H1 (cell line): ENCODE measurements around the gene TPRKB. TPM values are rescaled to one million over a fixed set of nuclear protein-coding genes. Genes with fewer than 3 reads are reported as not detected.

Source experiments
- CTCF ChIA-PET: fragments of 300-600 bp; sonication (Branson Sonifier 250); formaldehyde crosslinking; loops from one replicate; lab custom pipeline; 2021; ENCODE audit not compliant: partially characterized antibody; lab: Charles Lee
- POLR2A ChIA-PET: fragments of 300-600 bp; sonication (Branson Sonifier 250); formaldehyde crosslinking; loops from one replicate; lab custom pipeline; 2021; ENCODE audit warnings: inconsistent platforms; ENCODE audit not compliant: partially characterized antibody; lab: Charles Lee
- DNase-seq, 2 experiments: peaks; one replicate each; pipeline versions ENCODE4 v3.0.0 to v3.0.0-alpha.2; 2010 to 2022; ENCODE audit warnings: low spot score in 2 of 2, low read depth in 1 of 2, mixed read lengths in 1 of 2
- FAIRE-seq: peaks from 2 replicates; lab custom pipeline; 2011; peaks lifted over from hg19 to GRCh38; lab: Jason Lieb, UNC
- H2AFZ ChIP-seq: 2 replicates; pipeline ENCODE4 v1.8.1; 2012; ENCODE audit warnings: low read length, inconsistent platforms
- H2AK5ac ChIP-seq: 2 replicates; pipeline ENCODE4 v1.6.1; 2013; ENCODE audit warnings: low read depth, low read length
- H2BK120ac ChIP-seq: replicated peaks from 2 replicates; pipeline ENCODE3; 2013; ENCODE audit warnings: low read depth, low read length, inconsistent platforms
- H2BK12ac ChIP-seq: 2 replicates; pipeline ENCODE4 v1.6.1; 2013; ENCODE audit warnings: low read depth, low read length
- H2BK15ac ChIP-seq: 2 replicates; pipeline ENCODE4 v1.6.1; 2013; ENCODE audit warnings: low read length
- H2BK20ac ChIP-seq: 2 replicates; pipeline ENCODE4 v1.6.1; 2013; ENCODE audit warnings: low read length
- H2BK5ac ChIP-seq: 2 replicates; pipeline ENCODE4 v1.6.1; 2013; ENCODE audit warnings: low read depth, low read length
- H3K14ac ChIP-seq: 2 replicates; pipeline ENCODE4 v1.6.1; 2013; ENCODE audit warnings: inconsistent platforms; ENCODE audit not compliant: insufficient read length
- H3K18ac ChIP-seq: 2 replicates; pipeline ENCODE4 v1.6.1; 2013; ENCODE audit warnings: low read length; ENCODE audit errors: extremely low read depth
- H3K23ac ChIP-seq: 2 replicates; pipeline ENCODE4 v1.6.1; 2013; ENCODE audit warnings: inconsistent platforms; ENCODE audit not compliant: insufficient read length
- H3K23me2 ChIP-seq: 2 replicates; pipeline ENCODE4 v1.6.1; 2013; ENCODE audit warnings: low read depth, low read length
- H3K27ac ChIP-seq: 2 replicates; pipeline ENCODE4 v1.6.1; 2011; ENCODE audit warnings: low read depth, low read length, inconsistent platforms
- H3K27me3 ChIP-seq, 4 experiments: replicated peaks in 1 of 4; 1 replicate in 1 of 4; 2 replicates in 3 of 4; pipeline versions ENCODE4 v1.6.1 to v1.8.1; 2011 to 2013; ENCODE audit warnings: low read length in 3 of 4, mild to moderate bottlenecking in 3 of 4, inconsistent platforms in 2 of 4, mixed read lengths in 2 of 4, moderate library complexity in 1 of 4; ENCODE audit not compliant: control insufficient read depth in 3 of 4, insufficient read depth in 3 of 4; ENCODE audit errors: extremely low read depth in 1 of 4
- H3K36me3 ChIP-seq, 4 experiments: 2 replicates each; pipeline versions ENCODE4 v1.6.1 to v1.8.1; 2011 to 2013; ENCODE audit warnings: mild to moderate bottlenecking in 4 of 4, low read length in 3 of 4, moderate library complexity in 2 of 4, control low read depth in 1 of 4, inconsistent platforms in 1 of 4; ENCODE audit not compliant: insufficient read depth in 4 of 4, control insufficient read depth in 2 of 4
- H3K4ac ChIP-seq: replicated peaks from 2 replicates; pipeline ENCODE3; 2013; ENCODE audit warnings: low read length, low read depth, mixed read lengths, inconsistent platforms; ENCODE audit not compliant: insufficient read length
- H3K4me1 ChIP-seq, 4 experiments: replicated peaks in 1 of 4; 1 replicate in 1 of 4; 2 replicates in 3 of 4; pipeline versions ENCODE4 v1.6.1 to v1.8.1; 2011 to 2013; ENCODE audit warnings: low read length in 3 of 4, inconsistent platforms in 2 of 4, mixed read lengths in 1 of 4; ENCODE audit not compliant: insufficient read depth in 4 of 4, control insufficient read depth in 3 of 4
- H3K4me2 ChIP-seq, 2 experiments: 2 replicates each; pipeline versions ENCODE4 v1.6.1 to v1.8.1; 2011 to 2013; ENCODE audit warnings: low read depth in 2 of 2, low read length in 2 of 2, control low read depth in 1 of 2, inconsistent platforms in 1 of 2, mild to moderate bottlenecking in 1 of 2; ENCODE audit not compliant: insufficient read depth in 1 of 2
- H3K4me3 ChIP-seq, 4 experiments: fragments of 200-600, 300-600 bp in 1 of 4; sonication (generic), shearing (Covaris generic), sonication (Bioruptor Twin) in 1 of 4; 2 replicates each; pipeline versions ENCODE4 v1.5.1 to v1.8.1; 2011 to 2016; ENCODE audit warnings: low read length in 4 of 4, low read depth in 3 of 4, control low read depth in 2 of 4, inconsistent platforms in 2 of 4, mild to moderate bottlenecking in 2 of 4, mixed read lengths in 1 of 4, moderate library complexity in 1 of 4; ENCODE audit not compliant: insufficient read depth in 2 of 4; ENCODE audit errors: extremely low read depth in 1 of 4
- H3K56ac ChIP-seq: replicated peaks from 2 replicates; pipeline ENCODE3; 2013; ENCODE audit warnings: low read depth, mild to moderate bottlenecking, mixed read lengths, low read length, inconsistent platforms; ENCODE audit not compliant: insufficient read length
- H3K79me1 ChIP-seq: 2 replicates; pipeline ENCODE4 v1.6.1; 2013; ENCODE audit warnings: low read depth, low read length, control low read depth
- H3K79me2 ChIP-seq, 2 experiments: 2 replicates each; pipeline versions ENCODE4 v1.6.1 to v1.8.1; 2012 to 2013; ENCODE audit warnings: low read length in 2 of 2, mild to moderate bottlenecking in 2 of 2, inconsistent platforms in 1 of 2; ENCODE audit not compliant: insufficient read depth in 2 of 2, control insufficient read depth in 1 of 2
- H3K9ac ChIP-seq, 4 experiments: replicated peaks in 1 of 4; 1 replicate in 1 of 4; 2 replicates in 3 of 4; pipeline versions ENCODE4 v1.6.1 to v1.8.1; 2011 to 2013; ENCODE audit warnings: low read depth in 3 of 4, low read length in 3 of 4, control low read depth in 2 of 4, mild to moderate bottlenecking in 2 of 4, moderate library complexity in 2 of 4, inconsistent platforms in 1 of 4; ENCODE audit errors: extremely low read depth in 1 of 4
- H3K9me3 ChIP-seq, 2 experiments: 2 replicates each; pipeline versions ENCODE4 v1.6.1 to v1.8.1; 2012 to 2013; ENCODE audit warnings: mild to moderate bottlenecking in 2 of 2, moderate library complexity in 2 of 2, control low read depth in 1 of 2, inconsistent platforms in 1 of 2, low read depth in 1 of 2, low read length in 1 of 2, mixed read lengths in 1 of 2; ENCODE audit not compliant: insufficient read depth in 2 of 2
- H4K20me1 ChIP-seq, 2 experiments: replicated peaks in 1 of 2; 2 replicates each; pipeline versions ENCODE3 to v1.8.1; 2011 to 2013; ENCODE audit warnings: inconsistent platforms in 2 of 2, low read length in 2 of 2, mild to moderate bottlenecking in 1 of 2; ENCODE audit not compliant: insufficient read depth in 2 of 2, control insufficient read depth in 1 of 2
- H4K5ac ChIP-seq: 2 replicates; pipeline ENCODE4 v1.6.1; 2013; ENCODE audit warnings: low read length, low read depth, mixed read lengths, inconsistent platforms; ENCODE audit not compliant: insufficient read length
- H4K8ac ChIP-seq: 2 replicates; pipeline ENCODE4 v1.8.0; 2013; ENCODE audit warnings: mild to moderate bottlenecking, moderate library complexity, low read length, inconsistent platforms; ENCODE audit not compliant: insufficient read depth; ENCODE audit errors: extremely low read depth
- H4K91ac ChIP-seq: replicated peaks from 2 replicates; pipeline ENCODE3; 2013; ENCODE audit warnings: low read length, mixed read lengths, inconsistent platforms; ENCODE audit not compliant: insufficient read length
- E2F6 ChIP-seq: IDR thresholded peaks from 2 replicates; pipeline ENCODE4 v1.6.1; 2012; ENCODE audit warnings: inconsistent platforms
- EZH2 ChIP-seq: fragments of 200-600 bp; sonication (generic); IDR thresholded peaks from 2 replicates; pipeline ENCODE4 v1.7.1; 2012; ENCODE audit warnings: low read depth, mild to moderate bottlenecking, moderate library complexity, low read length, inconsistent platforms; ENCODE audit not compliant: severe bottlenecking
- GABPA ChIP-seq: IDR thresholded peaks from 2 replicates; pipeline ENCODE4 v1.6.1; 2011; ENCODE audit warnings: mild to moderate bottlenecking, low read length, moderate library complexity, borderline replicate concordance; ENCODE audit not compliant: insufficient read depth
- HDAC2 ChIP-seq, 2 experiments: fragments of 300-600 bp in 1 of 2; sonication (generic) in 1 of 2; IDR thresholded peaks; 2 replicates each; pipeline ENCODE4 v1.6.1; 2011 to 2012; ENCODE audit warnings: low read depth in 2 of 2, low read length in 2 of 2, mild to moderate bottlenecking in 2 of 2, moderate library complexity in 2 of 2, borderline replicate concordance in 1 of 2, inconsistent platforms in 1 of 2
- JUND ChIP-seq: IDR thresholded peaks from 2 replicates; pipeline ENCODE4 v1.6.1; 2011; ENCODE audit warnings: mild to moderate bottlenecking, improper control_type of control experiment, low read length
- MAFK ChIP-seq: IDR thresholded peaks from 2 replicates; pipeline ENCODE4 v1.6.1; 2012; ENCODE audit warnings: low read depth, mild to moderate bottlenecking, improper control_type of control experiment, low read length
- NRF1 ChIP-seq: IDR thresholded peaks from 2 replicates; pipeline ENCODE4 v1.6.1; 2011; ENCODE audit warnings: mild to moderate bottlenecking, low read depth, low read length, improper control_type of control experiment
- SP1 ChIP-seq: IDR thresholded peaks from 2 replicates; pipeline ENCODE4 v1.6.1; 2011; ENCODE audit warnings: low read depth, low read length
- SP2 ChIP-seq: IDR thresholded peaks from 2 replicates; pipeline ENCODE4 v1.6.1; 2012; ENCODE audit warnings: mild to moderate bottlenecking, low read length, inconsistent platforms
- TEAD4 ChIP-seq: IDR thresholded peaks from 2 replicates; pipeline ENCODE4 v1.6.1; 2012; ENCODE audit warnings: low read depth, low read length, inconsistent platforms, mixed read lengths
- WGBS, 2 experiments: shearing (Covaris generic) in 1 of 2; methylation state at CpG; one replicate each; pipeline versions ENCODE4 v1.1.6 to v1.1.7; 2013 to 2015; ENCODE audit warnings: low lambda C conversion rate in 2 of 2, mixed read lengths in 2 of 2, inconsistent platforms in 1 of 2, low coverage in 1 of 2, missing lambda C conversion rate in 1 of 2; ENCODE audit not compliant: insufficient replicate concordance in 2 of 2, insufficient coverage in 1 of 2, insufficient read length in 1 of 2; ENCODE audit errors: extremely low coverage in 1 of 2, missing lambda C conversion rate in 1 of 2; 5-methylcytosine and 5-hydroxymethylcytosine counted together
- polyA plus RNA-seq, 7 experiments: library from polyadenylated mRNA; depleted of rRNA in 3 of 7; stranded (reverse) in 5 of 7; unstranded in 2 of 7; fragments of >200 nt in 5 of 7; fragments of 200-250 nt in 2 of 7; gene quantifications; 1 replicate in 5 of 7; 2 replicates in 1 of 7; 4 replicates in 1 of 7; pipeline versions ENCODE4 v1.2.1 to v1.2.3, GENCODE V29; 2011 to 2013; ENCODE audit warnings: missing spikeins in 2 of 7, mixed read lengths in 2 of 7
- total RNA-seq: library from RNA; stranded (reverse); fragmentation: NEBNext Ultra II Directional; extraction: Animal tissue kit (Norgen Biotek cat#: 25700); gene quantifications from 2 replicates; pipeline ENCODE4 v1.2.1, GENCODE V29; 2021

The TPRKB gene
- total and polyA plus RNA-seq, 2 of the 8 experiments (the other 6 are each of a cell fraction or from before 2014, with no cell fraction given): 40.3 to 41.6 TPM

GRCh38 chr2:73746877-73747208, 9.7 kb upstream of the TPRKB start:
- Histone ChIP-seq H3K9ac (no peak overlapping the region), H3K23ac (no peak overlapping the region), H3K36me3 (no peaks in the 10 kb centered on the region), H2AK5ac (no peak overlapping the region), H2BK15ac (no peak overlapping the region), H2BK20ac (no peak overlapping the region), H3K56ac (no peak overlapping the region), H3K4ac (no peak overlapping the region), H3K27me3 (peaks cover 0 to 3% (median 1%) of the 10 kb centered on the region in 4 experiments; a peak in 3 of 7 replicates), H4K20me1 (no peaks in the 10 kb centered on the region), H4K91ac (no peak overlapping the region), H2BK120ac (no peak overlapping the region), H4K5ac (no peak overlapping the region), H2AFZ (no peak overlapping the region), H4K8ac (no peak overlapping the region), H3K18ac (no peak overlapping the region), H2BK12ac (no peak overlapping the region), H3K23me2 (no peaks in the 10 kb centered on the region), H3K14ac (no peak overlapping the region), H3K4me3 (no peak overlapping the region), H3K4me2 (no peak overlapping the region), H3K9me3 (no peaks in the 10 kb centered on the region), H3K79me1 (no peaks in the 10 kb centered on the region), H3K79me2 (no peaks in the 10 kb centered on the region), H3K27ac (no peak overlapping the region), H2BK5ac (no peak overlapping the region), H3K4me1 (no peaks in the 10 kb centered on the region)
- DNase-seq (no peak), FAIRE-seq (no peak)
- POLR2A ChIA-PET: interaction anchor here (0.5 to 1.1 kb wide), 3 partner anchors 10 to 464 kb away, joined by 3 to 4 read pairs (median 3); partner anchors contain the start of gene TPRKB
- CTCF ChIA-PET: interaction anchor here (0.7 to 1.0 kb wide), 4 partner anchors 14 to 150 kb away, joined by 3 read pairs; no protein-coding TSS in a partner anchor
- 83% methylated on average over 3 of the region's 3 CpGs; no CpG with 5 or more reads in 1 of the 2 experiments for WGBS, 2 experiments
- TF ChIP-seq HDAC2 (IDR thresholded peaks at IDR 0.05; ENCODE audit: borderline replicate concordance in 1 of 2, low read depth in 2 of 2, low read length in 2 of 2) (no peak), SP1 (no peak), TEAD4 (no peak), EZH2 (no peak), E2F6 (no peak), GABPA (no peak), MAFK (no peak), NRF1 (no peak), SP2 (no peak), JUND (no peak)
